ENCODE data around the gene RAP1GAP. TPM values are rescaled to one million over a fixed set of nuclear protein-coding genes. Genes with fewer than 3 reads are reported as not detected.

The RAP1GAP gene
- total and polyA plus RNA-seq, 9 of the 15 experiments (the other 6 are each of a cell fraction or from before 2014, with no cell fraction given), result 0.29 to 30.2 (median 19.2) TPM

DNA sequence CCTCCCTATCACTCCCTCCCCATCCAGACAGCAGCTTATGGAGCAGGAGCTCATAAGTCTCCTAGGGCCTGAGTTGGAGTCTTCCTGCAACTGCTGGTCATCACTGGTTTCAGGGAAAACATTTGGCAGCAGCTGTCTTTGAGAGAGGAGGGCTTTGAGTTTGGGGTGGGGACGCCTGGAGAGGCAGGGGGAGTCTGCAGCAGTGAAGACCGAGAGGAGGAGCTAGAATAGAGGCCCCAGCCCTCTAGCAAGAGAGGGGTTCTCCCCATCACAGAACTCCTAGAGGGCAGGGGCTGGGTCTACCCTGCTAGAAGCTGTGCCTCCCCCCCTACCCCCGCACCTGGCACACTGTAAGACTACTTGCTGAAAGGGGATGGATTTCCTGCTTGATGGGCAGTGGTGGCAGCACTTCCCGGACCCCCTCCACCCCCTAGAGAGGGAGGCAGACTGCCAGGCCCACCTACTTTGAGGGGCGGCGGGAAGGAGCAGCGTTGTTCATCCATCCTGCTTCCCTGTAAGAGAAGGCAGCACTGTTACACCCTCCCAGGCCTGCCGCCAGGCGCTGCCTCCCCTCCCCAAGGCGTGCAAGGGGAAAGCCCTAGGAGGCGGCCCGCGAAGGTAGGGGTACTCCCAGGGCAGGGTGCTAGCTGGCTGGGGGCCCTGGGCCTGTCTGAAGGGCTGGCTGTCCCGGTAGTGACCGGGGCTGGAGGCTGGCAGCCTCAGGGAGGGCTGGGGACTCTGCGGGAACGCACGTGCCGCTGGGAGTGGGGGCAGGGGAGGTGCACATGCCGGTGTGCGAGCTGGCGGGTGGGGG, 50.4 kb downstream of the RAP1GAP start (continued):
- TF ChIP-seq, protein P1, sequence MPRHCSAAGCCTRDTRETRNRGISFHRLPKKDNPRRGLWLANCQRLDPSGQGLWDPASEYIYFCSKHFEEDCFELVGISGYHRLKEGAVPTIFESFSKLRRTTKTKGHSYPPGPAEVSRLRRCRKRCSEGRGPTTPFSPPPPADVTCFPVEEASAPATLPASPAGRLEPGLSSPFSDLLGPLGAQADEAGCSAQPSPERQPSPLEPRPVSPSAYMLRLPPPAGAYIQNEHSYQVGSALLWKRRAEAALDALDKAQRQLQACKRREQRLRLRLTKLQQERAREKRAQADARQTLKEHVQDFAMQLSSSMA (CRISPR knock-in tag; IDR thresholded peaks at IDR 0.05), result no peak
- no peak for TF ChIP-seq CREBBP (IDR thresholded peaks at IDR 0.05; ENCODE audit: low read depth, low read length)
- TF ChIP-seq SAFB (IDR thresholded peaks at IDR 0.05; ENCODE audit: borderline replicate concordance, low read depth, low read length), result no peak
- TF ChIP-seq MCM2 (IDR thresholded peaks at IDR 0.05; ENCODE audit: low read depth), result no peak
- TF ChIP-seq, protein P2, sequence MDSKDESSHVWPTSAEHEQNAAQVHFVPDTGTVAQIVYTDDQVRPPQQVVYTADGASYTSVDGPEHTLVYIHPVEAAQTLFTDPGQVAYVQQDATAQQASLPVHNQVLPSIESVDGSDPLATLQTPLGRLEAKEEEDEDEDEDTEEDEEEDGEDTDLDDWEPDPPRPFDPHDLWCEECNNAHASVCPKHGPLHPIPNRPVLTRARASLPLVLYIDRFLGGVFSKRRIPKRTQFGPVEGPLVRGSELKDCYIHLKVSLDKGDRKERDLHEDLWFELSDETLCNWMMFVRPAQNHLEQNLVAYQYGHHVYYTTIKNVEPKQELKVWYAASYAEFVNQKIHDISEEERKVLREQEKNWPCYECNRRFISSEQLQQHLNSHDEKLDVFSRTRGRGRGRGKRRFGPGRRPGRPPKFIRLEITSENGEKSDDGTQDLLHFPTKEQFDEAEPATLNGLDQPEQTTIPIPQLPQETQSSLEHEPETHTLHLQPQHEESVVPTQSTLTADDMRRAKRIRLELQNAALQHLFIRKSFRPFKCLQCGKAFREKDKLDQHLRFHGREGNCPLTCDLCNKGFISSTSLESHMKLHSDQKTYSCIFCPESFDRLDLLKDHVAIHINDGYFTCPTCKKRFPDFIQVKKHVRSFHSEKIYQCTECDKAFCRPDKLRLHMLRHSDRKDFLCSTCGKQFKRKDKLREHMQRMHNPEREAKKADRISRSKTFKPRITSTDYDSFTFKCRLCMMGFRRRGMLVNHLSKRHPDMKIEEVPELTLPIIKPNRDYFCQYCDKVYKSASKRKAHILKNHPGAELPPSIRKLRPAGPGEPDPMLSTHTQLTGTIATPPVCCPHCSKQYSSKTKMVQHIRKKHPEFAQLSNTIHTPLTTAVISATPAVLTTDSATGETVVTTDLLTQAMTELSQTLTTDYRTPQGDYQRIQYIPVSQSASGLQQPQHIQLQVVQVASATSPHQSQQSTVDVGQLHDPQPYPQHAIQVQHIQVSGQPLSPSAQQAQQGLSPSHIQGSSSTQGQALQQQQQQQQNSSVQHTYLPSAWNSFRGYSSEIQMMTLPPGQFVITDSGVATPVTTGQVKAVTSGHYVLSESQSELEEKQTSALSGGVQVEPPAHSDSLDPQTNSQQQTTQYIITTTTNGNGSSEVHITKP (IDR thresholded peaks at IDR 0.05; ENCODE audit: partially characterized antibody), result no peak
- no peak for TF ChIP-seq GATAD2B (IDR thresholded peaks at IDR 0.05; ENCODE audit: borderline replicate concordance)
- no peak for TF ChIP-seq ZSCAN32 (CRISPR knock-in tag; IDR thresholded peaks at IDR 0.05)
- TF ChIP-seq POLR2G (IDR thresholded peaks at IDR 0.05; ENCODE audit: low read depth, low read length), result peak; percentile 79
- TF ChIP-seq POU5F1 (IDR thresholded peaks at IDR 0.05; ENCODE audit: borderline replicate concordance, low read depth, low read length, partially characterized antibody), result no peak
- peak in 1 of 2 experiments; percentile 28; a peak in 1 of 3 replicates for TF ChIP-seq CBX3 (IDR thresholded peaks at IDR 0.05; ENCODE audit: borderline replicate concordance in 1 of 2, low read length in 2 of 2)
- no peak for TF ChIP-seq ZNF239 (CRISPR knock-in tag; IDR thresholded peaks at IDR 0.05)
- no peak for TF ChIP-seq TAF9B (IDR thresholded peaks at IDR 0.05; ENCODE audit: partially characterized antibody)
- no peak for TF ChIP-seq NR1H2 (CRISPR knock-in tag; IDR thresholded peaks at IDR 0.05)
- TF ChIP-seq ATF7 (IDR thresholded peaks at IDR 0.05), result 0 out of 2 replicates have a peak, but pooled peaks have one; percentile 21

Measured in K562 (cell line).